ENCODE measurements around the gene MMP20.

Gene MMP20

GRCh38 chr11:102552447-102553194 is 72.5 kb downstream of the MMP20 start:
- no peak for DNase-seq

- DNase-seq, result no peak
These were observed 73.1 kb downstream of the MMP20 start for GRCh38 chr11:102552020-102552419.

DNA sequence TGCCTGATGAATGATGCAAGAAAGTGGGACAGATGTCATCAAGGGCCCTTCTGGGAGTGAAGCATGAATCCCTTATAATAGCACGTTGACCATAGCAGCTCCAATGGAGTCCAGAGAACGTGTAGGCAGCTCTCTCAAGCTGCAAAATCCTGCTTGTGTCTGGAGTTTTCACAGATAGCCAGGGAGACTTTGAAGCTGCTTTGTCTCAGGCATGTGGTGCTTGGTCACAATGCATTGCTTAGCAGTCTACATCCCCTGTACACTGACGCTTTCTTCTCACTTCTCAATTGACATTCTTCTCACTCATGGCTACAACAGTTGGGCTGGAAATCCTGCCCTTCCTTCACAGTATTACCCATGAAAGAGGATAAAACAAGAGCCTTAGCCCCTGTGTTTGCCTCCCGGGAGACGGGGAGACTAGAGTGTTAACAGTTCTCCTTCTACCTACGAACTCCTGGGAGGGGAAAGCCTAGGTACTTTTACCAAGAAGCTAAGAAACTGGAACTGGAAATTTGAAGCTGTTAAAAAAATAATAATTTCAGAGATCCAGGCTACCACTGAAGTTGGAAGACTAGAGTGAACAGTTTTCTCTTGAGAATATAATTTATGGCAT is 73.9 kb downstream of the MMP20 start:
- DNase-seq, result no peak

GRCh38 chr11:102546923-102547471 is 78.1 kb downstream of the MMP20 start:
- DNase-seq, result peak; percentile 86

- DNase-seq, result peak; percentile 63
These were observed 78.7 kb downstream of the MMP20 start for GRCh38 chr11:102546427-102546826.

DNA sequence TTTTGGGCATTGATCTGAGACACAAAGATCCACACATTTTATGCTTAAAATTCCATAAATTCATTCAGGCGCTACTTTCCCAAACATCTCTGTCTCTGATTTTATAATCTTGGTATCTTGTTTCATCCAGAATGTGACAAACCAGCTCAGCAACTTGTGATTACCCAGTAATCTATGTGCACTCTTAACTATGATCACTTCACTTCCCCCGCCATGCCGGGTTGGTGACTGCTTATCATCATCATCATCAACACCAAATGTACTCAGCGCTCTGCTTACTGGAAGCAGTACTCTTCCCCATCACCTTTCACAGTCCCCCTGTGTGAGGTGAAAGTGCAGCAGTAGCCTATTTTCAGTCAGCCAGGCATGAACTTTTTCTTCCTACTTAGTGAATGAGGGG is 79.4 kb downstream of the MMP20 start:
- DNase-seq, result peak; percentile 40

DNA sequence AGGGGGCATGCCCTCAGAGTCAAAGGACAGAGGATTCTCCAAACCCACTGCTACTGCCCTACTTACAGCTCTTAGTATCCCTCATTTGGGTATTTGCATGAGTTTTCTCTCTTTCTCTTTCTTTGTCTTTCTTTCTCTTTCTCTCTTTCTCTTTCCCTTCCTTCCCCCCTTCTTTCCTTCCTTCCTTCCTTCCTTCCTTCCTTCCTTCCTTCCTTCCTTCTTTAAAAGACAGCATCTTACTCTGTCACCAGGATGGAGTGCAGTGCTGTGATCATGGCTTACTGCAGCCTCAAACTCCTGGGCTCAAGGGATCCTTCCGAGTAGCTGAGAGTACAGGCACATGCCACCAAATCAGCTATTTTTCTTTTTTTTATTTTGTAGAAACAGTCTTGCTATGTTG is 80.5 kb downstream of the MMP20 start:
- DNase-seq, result no peak

- no peak for DNase-seq
These were observed 85.6 kb downstream of the MMP20 start for GRCh38 chr11:102539567-102539966.

DNA sequence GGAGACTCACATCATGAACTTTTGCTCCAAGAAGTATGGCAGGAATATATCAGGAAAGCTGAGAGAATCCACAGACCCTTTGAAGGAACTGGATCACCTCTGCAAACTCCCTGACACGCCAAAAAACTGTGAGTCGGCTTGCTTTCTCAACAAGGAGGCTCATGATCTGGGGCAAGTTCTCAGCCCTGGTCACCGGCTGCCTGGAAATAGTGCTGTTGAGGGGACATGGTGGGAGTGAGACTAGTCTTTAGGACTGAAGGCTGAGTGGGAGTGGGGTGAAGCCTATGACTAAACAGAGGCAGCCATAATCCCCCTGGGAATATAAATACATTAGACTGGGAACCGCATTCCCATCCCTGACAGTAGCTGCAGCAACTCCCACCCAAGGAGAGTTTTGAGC is 86.2 kb downstream of the MMP20 start:
- DNase-seq, result no peak

DNA sequence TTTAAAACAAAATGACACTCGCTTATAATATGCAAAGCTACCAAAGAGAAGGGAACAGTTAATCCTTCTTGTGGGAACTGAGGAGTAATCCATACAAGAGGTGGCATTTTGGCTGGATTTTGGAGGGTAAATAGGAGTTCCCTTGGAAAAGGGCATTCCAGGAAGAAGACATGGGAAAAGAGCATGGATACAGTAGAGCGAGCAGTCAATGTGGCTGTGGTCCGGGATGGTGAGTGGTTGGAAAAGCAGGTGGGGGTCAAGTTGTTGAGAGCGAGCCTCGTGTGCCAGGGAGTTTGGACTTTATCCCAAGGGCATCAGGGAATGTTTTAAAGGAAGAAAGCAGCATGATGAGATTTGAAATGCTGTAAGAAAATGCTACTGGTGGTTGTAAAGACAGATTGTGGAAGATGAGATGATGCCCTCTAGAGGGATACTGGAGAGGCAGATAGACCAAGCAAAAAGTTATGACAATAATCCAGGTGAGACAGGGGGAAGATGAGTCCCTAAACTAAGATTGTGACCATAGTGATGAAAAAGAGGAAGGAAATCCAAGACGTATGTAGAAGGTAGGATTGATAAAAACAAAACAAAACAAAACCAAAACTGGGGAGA is 90.8 kb downstream of the MMP20 start:
- DNase-seq, result no peak

GRCh38 chr11:102530558-102530957 is 94.6 kb downstream of the MMP20 start, which contains the start of gene MMP7:
Gene MMP7, minus strand, starts transcription at chr11:102530747. Its CDS starts 47 bp downstream, at chr11:102530700.
- peak; percentile 75 for DNase-seq

- no peak for DNase-seq
These were observed 96.5 kb downstream of the MMP20 start for GRCh38 chr11:102528618-102529017.

GRCh38 chr11:102527684-102528083 is 97.4 kb downstream of the MMP20 start:
- no peak for DNase-seq

- no peak for DNase-seq
These were observed 98.1 kb downstream of the MMP20 start for GRCh38 chr11:102527041-102527440.
